Activated effector memory CD4-positive, alpha-beta T cell treated with Interleukin-2 at 50 U/mL for 16 hours (primary cell): ENCODE data around the gene TBX10.
"Not testable (repeated sequence)": the region's sequence is repeated elsewhere in the genome, so short reads cannot be mapped to it uniquely, and the experiment has no call there.

Experiments
- DNase-seq: peaks from one replicate; pipeline ENCODE4 v3.0.0-alpha.2; 2020

TBX10 gene

DNA sequence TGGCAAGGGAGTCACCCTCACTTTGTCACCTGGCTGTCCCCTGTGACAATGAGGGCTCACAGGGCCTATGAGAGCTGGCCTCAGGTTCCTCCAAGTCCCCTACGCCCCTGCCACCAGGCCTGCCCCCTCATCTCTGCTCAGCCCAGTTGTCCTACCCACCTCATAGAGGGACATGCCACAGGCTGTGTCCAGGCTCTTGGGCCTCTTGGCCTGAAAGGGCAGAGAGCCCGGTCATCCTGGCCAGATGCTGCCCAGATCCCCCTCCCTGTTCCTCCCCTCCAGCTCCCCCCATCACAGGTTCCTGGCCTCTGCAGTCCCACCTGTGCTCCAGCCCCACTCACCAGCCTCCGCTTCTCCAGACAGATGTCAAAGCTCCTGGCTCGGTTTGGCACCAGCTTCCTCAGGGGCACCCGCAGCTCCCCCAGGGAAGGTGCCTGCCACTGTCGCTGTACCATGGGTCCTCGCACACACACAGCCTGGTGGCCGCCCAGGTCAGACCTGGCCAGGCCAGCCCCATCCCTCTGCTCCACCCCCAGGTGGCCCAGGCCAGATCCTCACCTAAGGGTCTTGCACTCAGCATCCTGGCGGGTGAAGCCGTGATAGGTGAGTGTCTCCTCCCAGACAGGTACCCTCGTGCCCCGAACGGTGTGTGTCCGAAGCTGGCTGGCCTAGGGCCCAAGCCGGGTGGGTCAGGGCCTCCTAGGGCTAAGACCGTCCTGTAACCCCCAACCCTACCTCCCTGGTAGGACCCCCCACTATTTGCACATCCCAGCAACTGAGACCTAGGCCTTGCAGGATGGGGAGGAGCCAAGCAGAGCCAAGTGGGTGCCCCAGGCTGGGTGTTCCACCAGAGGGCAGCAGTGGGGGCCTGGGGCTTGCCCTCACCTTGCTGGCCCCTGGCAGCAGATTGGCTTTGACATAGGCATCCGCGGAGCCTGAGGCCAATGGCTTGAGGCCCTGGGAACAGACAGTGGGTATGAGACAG, 24.5 kb downstream of the TBX10 start:
- DNase-seq = peak; percentile 27

DNA sequence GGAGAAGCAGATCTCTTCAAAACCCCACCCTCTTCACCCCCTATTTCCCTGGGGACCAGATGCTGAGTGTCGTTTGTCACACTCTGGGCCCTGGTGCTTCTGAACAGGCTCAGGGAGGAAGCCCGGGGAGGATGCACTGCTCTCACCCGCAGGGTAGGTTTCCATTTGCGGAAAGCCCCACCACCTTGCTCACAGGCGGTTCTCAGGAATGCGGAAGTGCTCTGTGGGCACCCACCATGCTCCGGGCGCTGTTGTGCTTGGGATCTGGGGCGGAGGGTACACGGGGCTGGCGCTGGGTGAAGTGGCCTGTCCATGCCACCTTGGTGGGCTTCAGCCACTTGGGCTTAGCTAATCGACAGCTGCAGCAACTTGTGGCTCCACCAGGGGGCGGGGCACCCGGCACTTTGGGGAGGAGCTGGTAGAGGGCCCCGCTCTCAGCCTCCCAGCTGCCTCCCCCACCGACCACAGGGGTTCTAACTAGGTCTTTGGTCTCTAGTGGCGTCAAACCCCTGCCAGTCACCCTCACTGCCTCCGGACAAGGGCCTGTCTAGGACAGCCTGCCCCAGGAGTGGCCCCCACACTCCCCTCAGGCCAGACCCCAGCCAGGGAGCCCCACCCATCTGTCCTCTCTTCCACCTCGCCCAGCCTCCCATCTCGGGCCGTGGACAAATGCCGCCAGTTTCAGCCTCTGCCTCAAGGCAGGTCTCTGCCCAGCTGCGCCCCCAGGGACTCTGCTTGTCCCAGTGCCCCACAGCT, 25.4 kb downstream of the TBX10 start:
- peak; percentile 74 for DNase-seq

DNA sequence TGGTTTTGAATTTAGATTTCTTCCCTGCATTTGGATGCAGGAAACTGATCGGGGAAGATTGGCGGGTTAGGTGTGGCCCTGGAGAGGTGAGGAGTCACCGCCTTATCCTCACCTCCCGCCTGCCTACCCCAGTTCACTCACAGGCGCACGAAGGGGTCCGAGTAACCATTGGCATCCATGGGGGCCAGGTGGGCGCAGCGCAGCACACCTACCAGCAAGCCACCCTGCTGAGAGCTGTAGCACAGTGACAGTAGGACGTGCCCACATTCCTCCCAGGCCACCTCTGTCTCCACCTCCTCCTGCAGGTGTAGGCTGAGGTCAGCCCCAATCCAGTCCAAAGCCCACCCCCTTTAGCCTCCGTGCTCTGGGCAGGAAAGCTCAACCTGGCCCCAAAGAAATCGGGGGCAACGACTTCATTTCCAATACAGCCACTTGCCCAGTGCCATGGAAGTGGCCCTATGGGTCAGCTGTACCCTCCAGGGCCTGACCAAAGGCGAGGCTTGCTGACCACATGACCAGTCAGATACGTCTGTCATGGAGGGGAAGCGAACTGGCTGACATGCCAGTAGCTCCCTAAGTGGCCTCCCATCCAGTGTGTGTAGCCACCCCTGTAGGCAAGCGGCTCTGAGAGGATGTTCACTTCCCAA, 26.1 kb downstream of the TBX10 start:
- DNase-seq = no peak

DNA sequence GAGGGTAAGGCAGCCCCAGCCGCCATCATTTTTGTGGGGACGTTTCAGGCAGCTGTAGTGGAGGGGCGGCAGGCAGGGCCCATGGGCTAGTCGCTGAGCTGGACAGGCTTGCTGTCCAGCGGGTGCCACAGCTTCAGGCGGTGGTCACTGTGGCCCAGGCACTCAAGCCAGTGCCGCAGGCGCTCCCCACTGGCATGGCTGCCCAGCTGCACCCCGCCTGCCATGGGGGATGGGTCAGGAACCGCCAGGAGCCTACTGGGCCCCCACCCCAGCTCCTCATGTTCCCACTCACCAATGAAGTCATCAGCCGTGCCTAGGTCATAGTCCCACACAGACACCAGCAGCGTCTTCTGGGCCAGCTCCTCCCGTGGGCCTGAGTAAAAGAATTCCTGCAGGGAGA, 26.8 kb downstream of the TBX10 start:
- no peak for DNase-seq

DNA sequence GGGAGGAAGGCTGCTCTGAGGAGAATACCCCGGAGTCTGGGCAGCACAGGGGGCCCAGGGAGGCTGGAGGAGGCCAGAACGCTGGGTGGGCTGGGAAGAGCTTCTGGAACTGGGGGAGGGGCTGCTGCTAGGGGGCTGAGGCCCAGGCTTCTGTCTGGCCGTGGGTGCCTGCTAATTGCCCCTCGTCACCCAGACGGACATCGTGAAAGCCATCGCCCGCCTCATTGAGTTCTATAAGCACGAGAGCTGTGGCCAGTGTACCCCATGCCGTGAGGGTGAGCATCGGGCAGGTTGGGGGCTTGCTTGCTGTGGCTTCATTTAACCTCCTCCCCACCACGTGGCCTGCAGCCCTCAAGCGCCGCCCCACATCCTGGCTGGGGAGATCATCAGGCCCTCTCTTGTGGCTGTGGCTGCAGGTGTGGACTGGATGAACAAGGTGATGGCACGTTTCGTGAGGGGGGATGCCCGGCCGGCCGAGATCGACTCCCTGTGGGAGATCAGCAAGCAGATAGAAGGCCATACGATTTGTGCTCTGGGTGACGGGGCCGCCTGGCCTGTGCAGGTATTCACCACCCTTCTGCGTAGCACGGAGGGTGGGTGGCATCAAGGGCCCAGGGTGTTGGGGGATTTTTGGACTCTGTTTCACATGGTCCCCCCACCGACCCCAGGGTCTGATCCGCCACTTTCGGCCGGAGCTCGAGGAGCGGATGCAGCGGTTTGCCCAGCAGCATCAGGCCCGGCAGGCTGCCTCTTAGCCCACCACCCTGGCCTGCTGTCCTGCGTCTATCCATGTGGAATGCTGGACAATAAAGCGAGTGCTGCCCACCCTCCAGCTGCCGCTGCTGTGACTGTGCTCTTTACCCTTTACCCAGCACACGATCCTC, 27.6 kb downstream of the TBX10 start:
- DNase-seq = no peak

DNA sequence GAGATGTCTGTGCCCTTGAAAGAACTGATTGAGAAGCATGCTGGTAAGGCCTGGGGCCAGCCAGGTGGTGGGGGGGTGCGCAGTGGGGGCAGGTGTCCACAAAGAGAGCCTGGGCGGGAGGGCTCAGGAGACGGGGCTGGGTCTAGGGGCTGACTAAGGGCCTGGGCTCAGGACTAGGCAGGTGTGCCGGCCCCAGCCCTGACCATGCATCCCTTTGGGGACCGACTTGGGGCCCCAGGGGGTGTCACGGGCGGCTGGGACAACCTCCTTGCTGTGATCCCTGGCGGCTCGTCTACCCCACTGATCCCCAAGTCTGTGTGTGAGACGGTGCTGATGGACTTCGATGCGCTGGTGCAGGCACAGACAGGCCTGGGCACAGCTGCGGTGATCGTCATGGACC, 28.4 kb downstream of the TBX10 start:
- no peak for DNase-seq

DNA sequence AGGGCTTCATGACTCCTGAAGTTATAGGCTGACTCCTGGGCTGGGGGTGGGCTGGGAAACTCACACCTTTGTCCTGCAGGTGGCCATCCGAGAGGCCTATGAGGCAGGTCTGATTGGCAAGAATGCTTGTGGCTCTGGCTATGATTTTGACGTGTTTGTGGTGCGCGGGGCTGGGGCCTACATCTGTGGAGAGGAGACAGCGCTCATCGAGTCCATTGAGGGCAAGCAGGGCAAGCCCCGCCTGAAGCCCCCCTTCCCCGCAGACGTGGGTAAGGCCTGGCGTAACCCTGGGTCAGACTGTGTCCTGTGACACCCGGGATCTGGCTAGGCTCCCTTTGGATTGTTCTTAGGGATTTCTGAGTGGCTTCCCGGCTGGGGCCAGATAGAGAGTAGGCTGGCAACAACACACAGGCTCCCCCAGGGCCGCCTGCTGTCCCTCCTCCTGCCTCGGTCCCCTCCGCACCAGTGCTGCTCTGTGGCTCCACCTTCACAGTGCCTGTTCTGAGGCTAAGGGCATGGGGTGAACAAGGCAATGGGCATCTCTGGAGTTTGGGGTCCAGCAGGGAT, 29.2 kb downstream of the TBX10 start:
- DNase-seq = no peak

DNA sequence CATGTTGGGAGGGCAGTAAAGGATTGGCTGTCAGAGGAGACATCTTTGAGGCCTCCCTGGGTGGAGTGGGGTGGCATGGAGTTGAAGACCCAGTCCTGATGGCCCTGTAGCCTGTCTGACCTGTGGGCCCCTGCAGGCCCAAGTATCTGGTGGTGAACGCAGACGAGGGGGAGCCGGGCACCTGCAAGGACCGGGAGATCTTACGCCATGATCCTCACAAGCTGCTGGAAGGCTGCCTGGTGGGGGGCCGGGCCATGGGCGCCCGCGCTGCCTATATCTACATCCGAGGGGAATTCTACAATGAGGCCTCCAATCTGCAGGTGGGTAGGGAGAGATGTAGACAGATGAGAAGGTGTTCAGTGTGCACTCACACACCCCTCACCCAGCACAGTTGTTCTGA, 30.2 kb downstream of the TBX10 start:
- no peak for DNase-seq

DNA sequence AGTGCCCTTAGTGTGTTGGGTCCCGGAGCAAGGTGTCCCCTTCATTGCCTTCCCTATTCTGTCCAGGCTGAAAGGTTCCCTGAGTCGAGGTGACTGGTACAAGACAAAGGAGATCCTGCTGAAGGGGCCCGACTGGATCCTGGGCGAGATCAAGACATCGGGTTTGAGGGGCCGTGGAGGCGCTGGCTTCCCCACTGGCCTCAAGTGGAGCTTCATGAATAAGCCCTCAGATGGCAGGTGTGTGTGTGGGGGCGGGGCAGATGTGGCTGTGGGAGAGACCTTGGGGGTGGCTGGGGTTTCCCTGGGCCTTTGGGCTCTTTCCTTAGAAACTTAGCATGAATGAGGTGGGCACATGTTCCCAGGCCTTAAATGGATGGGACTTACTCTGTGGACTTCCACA, 31.1 kb downstream of the TBX10 start:
- no peak for DNase-seq

DNA sequence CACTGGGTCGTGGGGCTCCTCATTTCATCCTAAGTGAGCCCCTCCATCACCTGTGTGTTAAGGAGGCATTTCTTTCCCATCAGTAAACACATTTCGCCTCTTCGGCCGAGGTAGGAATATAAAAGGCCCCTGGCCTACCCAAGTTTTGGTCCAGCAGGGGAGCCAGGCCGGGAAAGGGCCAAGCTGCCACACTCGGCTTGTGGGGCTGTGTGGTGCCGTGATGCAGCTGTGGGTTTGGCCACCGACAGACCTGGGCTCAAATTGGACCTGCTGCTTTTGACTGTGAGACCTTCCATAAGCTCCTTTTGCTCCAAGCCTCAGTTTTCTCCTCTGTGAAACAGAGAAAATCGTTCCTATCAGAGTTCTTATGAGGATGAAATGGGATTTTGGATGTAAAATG, 32.1 kb downstream of the TBX10 start:
- no peak for DNase-seq

DNA sequence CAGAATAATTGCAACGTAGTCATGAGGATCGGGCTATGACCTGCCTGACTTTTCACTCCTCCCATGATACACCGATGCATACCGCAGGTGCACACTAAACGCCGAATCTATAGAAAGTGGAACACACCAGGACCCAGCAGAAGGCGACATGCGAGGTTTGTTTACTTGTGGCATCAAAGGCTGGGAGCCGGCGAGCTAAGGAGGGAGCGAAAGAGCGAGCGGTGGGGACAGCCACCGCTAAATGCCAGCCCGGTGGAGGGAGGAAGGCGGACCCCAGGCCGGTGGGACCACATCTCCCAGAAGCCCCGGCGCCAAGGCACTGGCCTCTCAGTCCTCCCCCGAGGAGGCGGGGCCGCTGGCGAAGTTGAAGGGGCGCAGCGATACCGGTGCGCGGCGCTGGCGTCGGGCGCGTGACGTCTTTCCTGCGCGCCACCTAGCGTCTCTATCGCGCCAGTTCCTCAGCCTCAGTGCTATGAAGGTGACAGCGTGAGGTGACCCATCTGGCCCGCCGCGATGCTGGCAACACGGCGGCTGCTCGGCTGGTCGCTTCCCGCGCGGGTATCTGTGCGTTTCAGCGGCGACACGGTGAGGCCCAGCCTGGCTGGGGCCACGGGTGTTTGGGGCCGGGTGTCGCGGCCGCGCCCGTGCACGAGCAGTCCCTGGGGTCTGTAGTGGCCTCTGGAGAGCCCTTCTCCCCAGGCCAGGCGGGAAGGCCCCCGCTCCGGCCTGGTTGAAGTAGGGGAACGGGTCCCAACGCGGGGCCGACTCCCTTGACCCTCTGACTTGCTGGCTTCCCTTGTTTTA, 32.9 kb downstream of the TBX10 start, which contains the start of gene NDUFV1:
Gene NDUFV1, plus strand, starts transcription at position 445 of the 804 bp plus-strand sequence. Its CDS starts 69 bp downstream, at position 514.
- peak; percentile 95 for DNase-seq

DNA sequence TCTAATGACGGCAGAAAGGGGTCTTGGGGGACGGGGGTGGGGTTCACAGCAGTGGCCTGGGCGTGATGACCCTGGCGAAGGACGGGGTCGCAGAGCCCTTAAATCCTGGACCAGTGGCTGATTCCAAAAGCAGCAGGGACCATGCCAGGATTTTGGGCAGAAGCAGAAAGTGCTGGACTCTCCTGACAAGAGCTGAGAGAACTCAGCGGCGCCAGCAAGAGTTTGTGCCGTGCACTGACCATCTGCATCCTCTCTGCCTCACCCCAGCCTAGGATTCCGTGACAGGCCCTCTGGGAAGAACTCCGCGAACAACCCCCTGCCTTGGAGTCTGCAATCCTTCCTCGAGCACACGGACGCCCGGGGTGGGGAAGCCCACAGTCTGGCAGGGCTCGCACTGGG, 33.5 kb downstream of the TBX10 start:
- DNase-seq = no peak

DNA sequence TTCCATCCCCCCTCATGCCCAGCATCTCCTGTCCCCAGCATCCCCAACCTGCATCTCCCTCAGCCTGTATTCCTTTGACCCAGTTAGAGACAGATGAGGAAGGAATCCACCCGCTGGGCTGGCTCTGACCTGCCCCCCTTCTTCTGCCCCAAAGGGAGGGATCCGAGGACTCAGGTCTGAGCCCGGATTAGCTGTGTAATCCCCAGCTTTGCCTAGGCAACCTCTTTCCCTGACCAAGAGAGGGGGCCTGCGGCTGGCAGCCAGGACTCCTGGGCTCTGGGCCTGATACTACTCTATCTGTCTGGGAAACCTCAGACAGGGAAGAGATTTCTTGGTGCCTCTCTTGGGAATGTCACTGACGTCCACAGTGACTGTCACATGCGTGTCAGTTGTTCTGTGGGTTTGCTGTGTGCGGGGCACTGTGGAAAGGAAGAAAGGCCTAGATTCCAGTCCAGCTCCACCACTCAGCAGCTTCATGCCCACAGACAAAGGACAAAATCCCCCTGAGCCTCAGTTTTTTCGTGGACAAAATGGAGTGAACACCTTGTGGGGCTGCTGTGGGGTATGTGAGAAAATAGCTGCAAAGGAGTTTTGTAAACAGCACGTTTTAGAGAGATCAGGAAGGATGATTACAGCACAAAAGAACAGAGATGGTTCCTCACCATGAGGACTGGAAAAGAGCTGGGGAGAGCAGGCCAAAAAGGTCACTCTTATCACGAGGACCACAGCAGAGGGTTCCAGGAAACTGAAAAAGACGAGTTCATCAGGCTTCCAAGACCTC, 34.1 kb downstream of the TBX10 start:
- DNase-seq = no peak

DNA sequence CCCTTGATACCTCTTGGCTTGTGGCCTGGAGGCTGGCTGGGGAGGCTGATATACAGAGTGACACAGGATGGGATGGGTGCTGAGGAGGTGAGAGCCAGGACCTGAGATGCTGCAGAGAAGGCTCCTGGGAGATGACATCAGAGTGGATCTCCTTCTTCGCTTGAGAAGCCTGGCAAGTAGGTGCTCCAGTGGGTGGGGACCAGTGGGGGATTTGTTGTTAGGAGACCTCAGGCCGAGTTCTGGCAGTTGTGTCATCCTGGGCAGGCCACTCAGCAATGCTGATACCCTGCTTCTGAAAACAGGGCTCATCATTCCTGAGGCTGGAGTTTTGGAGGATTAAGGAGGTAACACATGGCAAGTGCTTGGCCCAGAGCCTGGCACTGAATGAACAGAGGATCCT, 34.7 kb downstream of the TBX10 start:
- no peak for DNase-seq

DNA sequence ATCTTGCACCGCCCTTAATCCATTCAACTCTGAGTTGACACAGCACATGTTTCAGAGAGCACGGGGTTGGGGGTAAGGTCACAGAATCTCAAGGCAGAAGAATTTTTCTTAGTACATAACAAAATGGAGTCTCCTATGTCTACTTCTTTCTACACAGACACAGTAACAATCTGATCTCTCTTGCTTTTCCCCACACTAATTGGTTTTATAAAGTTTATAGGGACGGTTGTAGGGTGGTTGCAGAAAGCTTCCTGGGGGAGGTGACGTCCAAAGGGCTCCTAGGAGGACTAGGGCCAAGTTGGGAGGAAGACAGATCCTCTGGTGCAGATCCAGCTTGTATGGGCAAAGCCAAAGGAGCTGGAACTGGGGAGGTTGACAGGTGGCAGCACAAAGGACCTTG, 35.4 kb downstream of the TBX10 start:
- not testable (repeated sequence) for DNase-seq

DNA sequence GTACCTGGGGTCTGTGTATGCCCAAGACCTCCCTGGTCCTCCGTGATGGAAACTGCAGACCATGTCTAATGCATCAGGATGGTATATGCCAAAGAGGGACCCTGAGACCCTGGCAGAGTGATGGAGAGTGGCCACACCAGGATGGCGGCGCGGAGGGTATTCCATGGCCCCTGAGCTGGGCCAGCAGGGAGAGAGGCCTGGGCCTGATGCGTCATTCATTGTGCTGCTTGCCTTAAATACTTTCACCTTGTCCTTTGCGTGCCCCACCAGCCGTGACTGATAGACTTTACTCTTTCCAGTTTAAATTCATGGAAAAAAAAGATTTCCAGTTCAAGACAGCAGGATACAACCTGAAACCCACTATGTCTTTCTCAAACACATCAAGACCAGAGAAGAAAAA, 38.5 kb downstream of the TBX10 start:
- DNase-seq = no peak

DNA sequence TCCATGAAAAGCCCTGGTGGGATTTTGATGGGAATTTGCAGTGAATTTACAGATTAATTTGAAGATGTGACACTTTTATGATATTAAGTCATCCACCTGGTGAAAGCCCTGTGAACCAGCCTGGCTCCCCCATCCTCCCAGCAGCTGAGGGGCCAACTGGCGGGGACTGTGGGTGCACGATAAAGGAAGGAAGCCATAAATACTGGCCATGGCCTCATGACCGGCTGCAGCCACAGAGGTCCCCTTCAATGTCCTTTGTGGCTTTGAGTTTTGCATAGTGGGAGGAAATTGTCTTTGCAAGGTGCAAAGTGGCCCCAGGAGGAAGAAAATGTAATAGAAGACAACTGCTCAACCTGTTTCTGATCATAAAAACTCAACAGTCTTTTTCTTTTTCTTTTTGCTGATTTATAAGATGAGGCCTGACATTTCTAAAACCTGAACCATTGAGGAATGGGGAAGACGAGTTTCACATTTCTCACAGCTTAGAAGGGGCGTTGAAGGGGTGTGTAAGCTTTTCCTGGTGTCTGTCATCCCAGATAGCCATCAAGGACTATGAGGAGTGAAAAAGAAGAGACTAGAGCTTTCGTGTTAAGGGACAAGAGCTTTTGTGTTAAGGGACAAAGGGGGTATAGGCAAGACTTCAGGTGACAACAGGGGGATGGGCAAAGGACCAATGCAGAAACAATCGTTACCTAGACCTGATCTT, 39.1 kb downstream of the TBX10 start:
- DNase-seq = no peak

DNA sequence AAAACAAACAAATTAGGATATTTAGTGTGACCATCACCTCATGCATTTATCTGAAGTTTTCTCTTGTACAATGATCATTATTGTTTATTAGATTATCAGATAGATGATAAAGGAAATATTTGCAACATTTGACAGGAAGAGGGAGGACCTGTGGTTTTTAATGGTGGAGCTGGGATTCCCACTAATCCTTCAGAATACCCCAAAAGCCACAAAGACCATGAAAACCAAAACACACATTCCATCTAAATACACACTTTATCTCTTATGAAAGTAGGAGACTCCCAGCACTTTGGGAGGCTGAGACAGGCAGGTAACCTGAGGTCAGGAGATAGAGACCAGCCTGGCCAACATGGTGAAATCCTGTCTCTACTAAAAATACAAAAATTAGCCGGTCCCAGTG, 40.4 kb downstream of the TBX10 start:
- no peak for DNase-seq

DNA sequence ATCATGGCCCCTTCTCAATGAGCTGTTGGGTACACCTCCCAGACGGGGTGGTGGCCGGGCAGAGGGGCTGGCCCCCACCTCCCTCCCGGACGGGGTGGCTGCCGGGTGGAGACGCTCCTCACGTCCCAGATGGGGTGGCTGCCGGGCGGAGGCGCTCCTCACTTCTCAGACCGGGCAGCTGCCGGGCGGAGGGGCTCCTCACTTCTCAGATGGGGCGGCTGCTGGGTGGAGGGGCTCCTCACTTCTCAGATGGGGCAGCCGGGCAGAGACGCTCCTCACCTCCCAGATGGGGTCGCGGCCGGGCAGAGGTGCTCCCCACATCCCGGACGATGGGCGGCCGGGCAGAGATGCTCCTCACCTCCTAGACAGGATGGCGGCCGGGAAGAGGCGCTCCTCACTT, 41.6 kb downstream of the TBX10 start:
- not testable (repeated sequence) for DNase-seq

DNA sequence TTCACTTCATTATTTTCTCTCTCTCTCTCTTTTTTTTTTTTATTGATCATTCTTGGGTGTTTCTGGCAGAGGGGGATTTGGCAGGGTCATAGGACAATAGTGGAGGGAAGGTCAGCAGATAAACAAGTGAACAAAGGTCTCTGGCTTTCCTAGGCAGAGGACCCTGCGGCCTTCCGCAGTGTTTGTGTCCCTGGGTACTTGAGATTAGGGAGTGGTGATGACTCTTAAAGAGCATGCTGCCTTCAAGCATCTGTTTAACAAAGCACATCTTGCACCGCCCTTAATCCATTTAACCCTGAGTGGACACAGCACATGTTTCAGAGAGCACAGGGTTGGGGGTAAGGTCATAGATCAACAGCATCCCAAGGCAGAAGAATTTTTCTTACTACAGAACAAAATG, 42.1 kb downstream of the TBX10 start:
- DNase-seq = not testable (repeated sequence)
